A673 (cell line): Measurements from ENCODE around the gene SGSM2. TPM values are rescaled to one million over a fixed set of nuclear protein-coding genes. Genes with fewer than 3 reads are reported as not detected.

Experiments
- BruUV-seq: library from RNA; stranded (reverse); fragments of 400-500 nt; replicated peaks from 2 replicates; lab custom pipeline; 2021; lab: Mats Ljungman, UMichigan
- CTCF ChIA-PET: fragments of 300-600 bp; sonication (Branson Sonifier 250); formaldehyde crosslinking; loops from one replicate; lab custom pipeline; 2022; ENCODE audit warnings: antibody characterized with exemption; lab: Charles Lee
- POLR2A ChIA-PET: fragments of 300-600 bp; sonication (Branson Sonifier 250); formaldehyde crosslinking; loops from one replicate; lab custom pipeline; 2022; ENCODE audit warnings: antibody characterized with exemption; ENCODE audit not compliant: low non-redundant PET; lab: Charles Lee
- DNase-seq: peaks from one replicate; pipeline ENCODE4 v3.0.0-alpha.2; 2015; ENCODE audit warnings: low spot score
- H3K27ac ChIP-seq: fragments of 200-600 bp; sonication (generic); 2 replicates; pipeline ENCODE4 v1.5.1; 2016; ENCODE audit warnings: mixed run types, low read depth, mild to moderate bottlenecking, mixed read lengths, antibody characterized with exemption, low read length; ENCODE audit not compliant: poor library complexity, severe bottlenecking
- H3K27me3 ChIP-seq: fragments of 200-600 bp; sonication (generic); replicated peaks from 2 replicates; pipeline ENCODE4 v1.6.1; 2017; ENCODE audit warnings: mixed run types, low read depth, mild to moderate bottlenecking, mixed read lengths, antibody characterized with exemption, low read length; ENCODE audit not compliant: insufficient read depth, poor library complexity
- H3K36me3 ChIP-seq: fragments of 200-600 bp; sonication (generic); 2 replicates; pipeline ENCODE4 v1.6.1; 2016; ENCODE audit warnings: mixed run types, mild to moderate bottlenecking, mixed read lengths, antibody characterized with exemption, low read length; ENCODE audit not compliant: insufficient read depth, poor library complexity, severe bottlenecking
- H3K4me1 ChIP-seq: fragments of 200-600 bp; sonication (generic); 2 replicates; pipeline ENCODE4 v1.6.1; 2017; ENCODE audit warnings: mixed run types, mild to moderate bottlenecking, mixed read lengths, antibody characterized with exemption, low read length; ENCODE audit not compliant: insufficient read depth, poor library complexity, severe bottlenecking
- H3K4me3 ChIP-seq: fragments of 200-600 bp; sonication (generic); 2 replicates; pipeline ENCODE4 v1.5.1; 2016; ENCODE audit warnings: low read depth, mixed run types, mild to moderate bottlenecking, mixed read lengths, low read length; ENCODE audit not compliant: poor library complexity, severe bottlenecking
- H3K9me3 ChIP-seq: fragments of 200-600 bp; sonication (generic); 2 replicates; pipeline ENCODE4 v1.6.1; 2016; ENCODE audit warnings: mixed run types, low read depth, mild to moderate bottlenecking, mixed read lengths, antibody characterized with exemption, low read length; ENCODE audit not compliant: poor library complexity, severe bottlenecking
- EZH2 ChIP-seq: fragments of 200-600 bp; sonication (generic); IDR thresholded peaks from 2 replicates; pipeline ENCODE4 v1.6.1; 2017; ENCODE audit warnings: borderline replicate concordance, low read depth, mild to moderate bottlenecking, mixed read lengths, antibody characterized with exemption, low read length; ENCODE audit not compliant: poor library complexity, severe bottlenecking
- intact Hi-C: fragments of 100-400 bp; cut with micrococcal nuclease; formaldehyde crosslinking; loops from one replicate; pipeline ENCODE4 v1.10.0; 2022; ENCODE audit not compliant: unreplicated experiment
- total RNA-seq: library from RNA; stranded (reverse); gene quantifications from 2 replicates; pipeline ENCODE4 v1.2.3, GENCODE V29; 2021
- TF ChIP-seq, protein P1 (sequence below): fragments of 300-800, 200-600 bp; sonication (generic); conservative IDR thresholded peaks from 2 replicates; pipeline ENCODE4 v1.5.1; 2017; ENCODE audit warnings: low read depth, mild to moderate bottlenecking, antibody characterized with exemption, low read length, moderate library complexity, mixed read lengths

SGSM2 gene
- total RNA-seq, 1 experiment from 2014 or later, result 81.2 TPM

DNA sequence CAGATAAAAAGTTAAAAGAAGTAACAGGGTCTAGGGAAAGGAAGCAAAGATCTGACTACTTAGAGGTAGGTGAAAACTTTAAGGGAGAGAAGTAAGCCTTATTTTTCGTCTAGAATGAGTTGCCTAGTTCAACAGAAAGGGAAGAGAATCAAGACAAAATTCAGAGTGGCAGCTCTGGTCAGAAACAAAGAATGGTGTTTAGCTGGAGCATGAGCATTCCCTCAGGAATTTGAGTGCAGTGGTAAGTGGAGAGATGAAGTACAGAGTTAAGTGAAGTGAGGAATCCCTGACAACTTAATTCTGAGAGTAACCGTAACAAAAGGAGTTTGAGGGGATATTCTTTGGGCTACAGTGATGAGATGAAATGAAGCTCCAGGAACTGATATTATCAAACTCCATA is 45.2 kb upstream of the SGSM2 start:
- intact Hi-C loops, result no loop called here
- TF ChIP-seq, protein P1, sequence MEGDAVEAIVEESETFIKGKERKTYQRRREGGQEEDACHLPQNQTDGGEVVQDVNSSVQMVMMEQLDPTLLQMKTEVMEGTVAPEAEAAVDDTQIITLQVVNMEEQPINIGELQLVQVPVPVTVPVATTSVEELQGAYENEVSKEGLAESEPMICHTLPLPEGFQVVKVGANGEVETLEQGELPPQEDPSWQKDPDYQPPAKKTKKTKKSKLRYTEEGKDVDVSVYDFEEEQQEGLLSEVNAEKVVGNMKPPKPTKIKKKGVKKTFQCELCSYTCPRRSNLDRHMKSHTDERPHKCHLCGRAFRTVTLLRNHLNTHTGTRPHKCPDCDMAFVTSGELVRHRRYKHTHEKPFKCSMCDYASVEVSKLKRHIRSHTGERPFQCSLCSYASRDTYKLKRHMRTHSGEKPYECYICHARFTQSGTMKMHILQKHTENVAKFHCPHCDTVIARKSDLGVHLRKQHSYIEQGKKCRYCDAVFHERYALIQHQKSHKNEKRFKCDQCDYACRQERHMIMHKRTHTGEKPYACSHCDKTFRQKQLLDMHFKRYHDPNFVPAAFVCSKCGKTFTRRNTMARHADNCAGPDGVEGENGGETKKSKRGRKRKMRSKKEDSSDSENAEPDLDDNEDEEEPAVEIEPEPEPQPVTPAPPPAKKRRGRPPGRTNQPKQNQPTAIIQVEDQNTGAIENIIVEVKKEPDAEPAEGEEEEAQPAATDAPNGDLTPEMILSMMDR, result no peak
- TF ChIP-seq EZH2, result no peak
- Histone ChIP-seq H3K27ac (no peak overlapping the region), H3K36me3 (peaks cover 66% of the 10 kb centered on the region), H3K9me3 (no peaks in the 10 kb centered on the region), H3K4me3 (no peak overlapping the region), H3K4me1 (no peaks in the 10 kb centered on the region), H3K27me3 (no peaks in the 10 kb centered on the region)
- no peak for DNase-seq
- CTCF ChIA-PET, result no interaction called here
- BruUV-seq, result no TSS peak
- POLR2A ChIA-PET, result no interaction called here

DNA sequence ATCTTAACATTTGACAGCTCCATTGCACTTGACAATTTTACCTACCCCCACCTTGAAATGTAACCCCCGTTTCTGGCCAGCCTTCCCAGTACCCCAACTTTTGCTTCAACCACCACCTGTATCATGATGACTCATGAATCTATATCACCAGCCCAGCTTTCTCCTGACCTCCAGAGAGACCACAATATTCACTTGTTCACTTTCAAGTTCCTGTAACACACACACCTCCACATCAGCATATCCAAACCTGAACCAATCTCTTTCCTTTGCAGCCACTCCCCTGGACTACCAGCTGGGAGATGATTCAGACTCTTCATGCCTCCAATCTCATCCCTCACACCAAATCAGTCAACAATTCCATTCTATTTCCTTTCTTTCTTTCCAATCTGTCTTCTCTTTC is 41.7 kb upstream of the SGSM2 start:
- ChIA-PET POLR2A (no interaction called here), CTCF (no interaction called here)
- no peaks in the 10 kb centered on the region for H3K4me1 ChIP-seq
- no peaks in the 10 kb centered on the region for H3K9me3 ChIP-seq
- no peak for TF ChIP-seq EZH2
- TF ChIP-seq, protein P1, result no peak
- H3K36me3 ChIP-seq, result peaks cover 81% of the 10 kb centered on the region
- BruUV-seq, result no TSS peak
- DNase-seq, result no peak
- H3K27me3 ChIP-seq, result no peaks in the 10 kb centered on the region
- no peak overlapping the region for H3K27ac ChIP-seq
- intact Hi-C loops, result no loop called here
- no peak overlapping the region for H3K4me3 ChIP-seq

DNA sequence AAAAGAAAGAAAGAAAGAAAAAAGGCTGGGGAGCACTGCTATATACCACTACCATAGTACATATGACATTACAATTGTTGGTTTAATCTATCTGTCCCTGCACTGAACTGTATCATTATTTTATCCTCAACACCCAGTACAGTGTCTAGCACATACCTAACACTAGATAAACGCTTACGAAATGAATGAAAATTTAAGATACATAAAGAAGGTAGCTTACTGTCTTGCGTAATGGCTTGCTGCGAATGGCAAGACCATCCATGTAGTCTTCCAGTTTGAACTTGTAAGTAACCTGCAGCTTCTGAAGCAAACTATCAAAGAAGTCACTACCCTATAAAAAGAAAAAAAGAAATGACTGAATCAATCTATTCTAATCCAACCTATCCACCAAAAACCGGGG is 40.3 kb upstream of the SGSM2 start:
- CTCF ChIA-PET, result no interaction called here
- TF ChIP-seq EZH2, result no peak

DNA sequence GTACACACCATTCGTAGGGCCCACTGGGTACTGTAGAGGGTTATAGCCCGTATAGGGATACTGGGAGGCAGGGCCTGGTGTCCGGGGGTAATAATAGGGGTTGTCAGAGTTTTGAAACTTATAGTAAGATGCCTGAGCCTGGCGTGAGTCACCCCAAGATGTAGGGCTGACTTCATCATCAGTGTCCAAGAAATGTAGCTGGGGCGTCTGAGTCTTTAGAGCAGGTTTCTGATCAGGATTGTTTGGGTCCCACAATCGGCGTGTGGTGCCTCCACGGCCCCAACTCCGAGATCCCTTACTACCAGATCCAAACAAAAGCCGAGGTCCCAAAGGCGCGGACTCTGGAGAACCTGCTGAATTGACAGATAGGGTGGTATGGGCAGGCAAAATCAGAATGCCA is 38.2 kb upstream of the SGSM2 start:
- no peaks in the 10 kb centered on the region for H3K27me3 ChIP-seq
- TF ChIP-seq, protein P1, result no peak
- TF ChIP-seq EZH2, result no peak
- BruUV-seq, result no TSS peak
- peaks cover 49% of the 10 kb centered on the region for H3K36me3 ChIP-seq
- H3K27ac ChIP-seq, result no peak overlapping the region
- no peaks in the 10 kb centered on the region for H3K9me3 ChIP-seq
- no peak overlapping the region for H3K4me3 ChIP-seq
- intact Hi-C loops, result no loop called here
- H3K4me1 ChIP-seq, result peaks cover 5% of the 10 kb centered on the region
- CTCF ChIA-PET, result no interaction called here
- POLR2A ChIA-PET, result no interaction called here
- DNase-seq, result no peak

More for the DNA sequence above, 40.3 kb upstream of the SGSM2 start:
- H3K4me3 ChIP-seq, result no peak overlapping the region
- H3K4me1 ChIP-seq, result peaks cover under 1% of the 10 kb centered on the region
- BruUV-seq, result no TSS peak
- intact Hi-C loops, result no loop called here
- DNase-seq, result no peak
- H3K27me3 ChIP-seq, result no peaks in the 10 kb centered on the region
- H3K27ac ChIP-seq, result no peak overlapping the region
- POLR2A ChIA-PET, result no interaction called here
- peaks cover 69% of the 10 kb centered on the region for H3K36me3 ChIP-seq
- no peaks in the 10 kb centered on the region for H3K9me3 ChIP-seq
